Activated naive CD8-positive, alpha-beta T cell treated with anti-CD3 and anti-CD28 coated beads, Interleukin-2, amount 50 U/mL, for 24 hours (primary cell): ENCODE results near the gene A2ML1.
A peak's percentile ranks its signal among the peaks of the same experiment; 100 is the strongest.
"Not testable (repeated sequence)": the region's sequence is repeated elsewhere in the genome, so short reads cannot be mapped to it uniquely, and the experiment has no call there.

Source experiments
- ATAC-seq: fragments of 150-1000 bp; cut with Tn5 transposase; one replicate; pipeline ENCODE4 v1.10.0; 2021
- DNase-seq: peaks from one replicate; pipeline ENCODE4 v3.0.0; 2021
- H3K27ac Mint-ChIP-seq: one replicate; pipeline ENCODE4 v1.8.0; 2021; ENCODE audit warnings: mild to moderate bottlenecking, mixed read lengths
- H3K27me3 Mint-ChIP-seq: one replicate; pipeline ENCODE4 v1.8.0; 2021; ENCODE audit warnings: mixed read lengths
- H3K36me3 Mint-ChIP-seq: one replicate; pipeline ENCODE4 v1.8.0; 2021; ENCODE audit warnings: low read depth, mixed read lengths
- H3K4me1 Mint-ChIP-seq: one replicate; pipeline ENCODE4 v1.8.0; 2021; ENCODE audit warnings: mixed read lengths
- H3K4me3 Mint-ChIP-seq: one replicate; pipeline ENCODE4 v1.8.0; 2021; ENCODE audit warnings: mild to moderate bottlenecking, moderate library complexity, mixed read lengths
- H3K9me3 Mint-ChIP-seq: one replicate; pipeline ENCODE4 v1.8.0; 2021; ENCODE audit warnings: mixed read lengths

The A2ML1 gene

GRCh38 chr12:8855891-8856290 lies 33.5 kb downstream of the A2ML1 start:
- no peak overlapping the region for H3K4me3 Mint-ChIP-seq
- ATAC-seq (no peak), DNase-seq (no peak)
- H3K36me3 Mint-ChIP-seq = no peaks in the 10 kb centered on the region
- no peak overlapping the region for H3K27ac Mint-ChIP-seq
- no peaks in the 10 kb centered on the region for H3K27me3 Mint-ChIP-seq
- no peaks in the 10 kb centered on the region for H3K9me3 Mint-ChIP-seq
- H3K4me1 Mint-ChIP-seq = no peaks in the 10 kb centered on the region

- H3K4me1 Mint-ChIP-seq, H3K9me3 Mint-ChIP-seq, H3K27me3 Mint-ChIP-seq, ATAC-seq, H3K27ac Mint-ChIP-seq, DNase-seq, H3K36me3 Mint-ChIP-seq, H3K4me3 Mint-ChIP-seq: not testable (repeated sequence)
Measured at GRCh38 chr12:8859448-8859847, 37.0 kb downstream of the A2ML1 start.

- H3K9me3 Mint-ChIP-seq = no peaks in the 10 kb centered on the region
- no peak overlapping the region for H3K4me3 Mint-ChIP-seq
- H3K27ac Mint-ChIP-seq = no peak overlapping the region
- peaks cover 2% of the 10 kb centered on the region for H3K27me3 Mint-ChIP-seq
- DNase-seq (peak; percentile 7), ATAC-seq (no peak)
- no peaks in the 10 kb centered on the region for H3K4me1 Mint-ChIP-seq
- H3K36me3 Mint-ChIP-seq = no peaks in the 10 kb centered on the region
Measured at GRCh38 chr12:8860165-8860961, 37.9 kb downstream of the A2ML1 start.

- H3K4me3 Mint-ChIP-seq = no peak overlapping the region
- H3K27me3 Mint-ChIP-seq = peaks cover 2% of the 10 kb centered on the region
- no peaks in the 10 kb centered on the region for H3K9me3 Mint-ChIP-seq
- no peak for DNase-seq
- H3K27ac Mint-ChIP-seq = no peak overlapping the region
- H3K4me1 Mint-ChIP-seq = no peaks in the 10 kb centered on the region
- H3K36me3 Mint-ChIP-seq = no peaks in the 10 kb centered on the region
- ATAC-seq = no peak
Measured at GRCh38 chr12:8866429-8866828, 44.0 kb downstream of the A2ML1 start.

- H3K9me3 Mint-ChIP-seq = no peaks in the 10 kb centered on the region
- H3K4me3 Mint-ChIP-seq = no peak overlapping the region
- no peak for DNase-seq
- no peaks in the 10 kb centered on the region for H3K36me3 Mint-ChIP-seq
- no peak for ATAC-seq
- H3K27ac Mint-ChIP-seq = no peak overlapping the region
- no peaks in the 10 kb centered on the region for H3K4me1 Mint-ChIP-seq
- H3K27me3 Mint-ChIP-seq = peaks cover 2% of the 10 kb centered on the region
Measured at GRCh38 chr12:8867009-8867408, 44.6 kb downstream of the A2ML1 start.

GRCh38 chr12:8867786-8868185 lies 45.4 kb downstream of the A2ML1 start:
- Mint-ChIP-seq H3K27ac (no peak overlapping the region), H3K9me3 (no peaks in the 10 kb centered on the region), H3K27me3 (peaks cover under 1% of the 10 kb centered on the region), H3K36me3 (no peaks in the 10 kb centered on the region), H3K4me1 (no peaks in the 10 kb centered on the region), H3K4me3 (no peak overlapping the region)
- ATAC-seq (no peak), DNase-seq (no peak)

DNA sequence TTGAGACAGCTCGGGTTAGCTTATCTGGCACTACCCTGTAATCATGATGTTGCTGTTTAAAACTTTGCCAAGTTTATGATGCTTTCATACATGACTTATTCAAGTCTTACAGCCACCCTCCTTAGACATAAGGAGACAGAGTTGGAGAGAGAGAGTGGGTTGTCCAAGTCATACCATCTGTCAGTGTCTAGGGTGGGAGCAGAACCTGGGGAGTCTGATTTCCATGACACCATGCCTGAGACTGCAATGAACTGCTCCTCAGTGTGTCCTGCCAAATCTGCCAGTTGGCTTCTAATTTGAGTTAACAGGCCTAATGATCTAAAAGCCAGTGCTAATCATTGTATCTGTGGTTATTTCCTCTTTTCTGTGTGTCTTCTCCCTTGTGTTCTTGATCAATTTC lies 48.2 kb downstream of the A2ML1 start:
- no peak for DNase-seq
- Mint-ChIP-seq H3K9me3 (no peaks in the 10 kb centered on the region), H3K27ac (no peak overlapping the region), H3K27me3 (no peaks in the 10 kb centered on the region), H3K4me3 (no peak overlapping the region), H3K4me1 (no peaks in the 10 kb centered on the region), H3K36me3 (no peaks in the 10 kb centered on the region)
- ATAC-seq = no peak

DNA sequence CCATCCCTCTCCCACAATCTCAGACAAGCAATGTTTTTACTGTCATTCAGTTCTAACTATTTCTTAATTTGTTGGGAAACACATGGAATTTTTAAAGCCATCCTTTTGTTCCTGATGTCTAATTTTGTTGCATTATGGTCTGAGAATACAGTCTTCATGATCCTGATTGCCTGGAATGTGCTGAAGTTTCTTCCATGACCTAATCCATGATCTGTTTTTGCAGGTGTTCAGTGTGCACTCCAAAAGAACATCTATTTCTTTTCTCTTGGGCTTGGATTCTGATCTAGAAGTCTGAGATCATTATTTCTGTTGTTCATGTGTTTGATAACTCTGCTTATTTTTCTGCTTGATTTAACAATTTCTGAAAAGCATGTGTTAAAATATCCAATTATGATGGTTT lies 48.6 kb downstream of the A2ML1 start:
- ATAC-seq = no peak
- Mint-ChIP-seq H3K27ac (no peak overlapping the region), H3K4me1 (no peaks in the 10 kb centered on the region)

DNA sequence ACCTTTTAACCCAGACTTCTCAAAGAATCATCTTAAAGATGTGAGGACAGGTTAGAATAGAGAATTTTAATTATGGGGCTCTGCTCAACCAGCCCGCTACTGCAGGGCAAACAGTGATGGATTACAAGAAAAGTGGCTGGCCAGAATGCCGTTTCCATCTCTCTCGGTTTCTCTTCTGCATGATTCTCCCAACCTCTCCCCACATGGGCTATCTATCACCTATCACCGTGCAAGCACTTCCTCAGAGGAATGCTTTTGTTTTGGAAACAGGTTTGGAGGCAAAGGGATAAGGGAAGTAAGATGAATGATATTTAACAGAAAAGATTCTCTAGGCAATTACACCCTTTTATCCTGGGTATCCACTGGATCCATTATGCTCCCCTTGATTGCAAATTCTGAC lies 54.5 kb downstream of the A2ML1 start:
- no peak overlapping the region for H3K27ac Mint-ChIP-seq
- no peaks in the 10 kb centered on the region for H3K4me1 Mint-ChIP-seq
- H3K27me3 Mint-ChIP-seq = peaks cover 2% of the 10 kb centered on the region
- no peaks in the 10 kb centered on the region for H3K36me3 Mint-ChIP-seq
- H3K4me3 Mint-ChIP-seq = no peak overlapping the region
- DNase-seq (no peak), ATAC-seq (no peak)
- no peaks in the 10 kb centered on the region for H3K9me3 Mint-ChIP-seq

More for the DNA sequence above, 48.6 kb downstream of the A2ML1 start:
- H3K36me3 Mint-ChIP-seq = no peaks in the 10 kb centered on the region
- no peaks in the 10 kb centered on the region for H3K9me3 Mint-ChIP-seq
- DNase-seq = no peak
- no peak overlapping the region for H3K4me3 Mint-ChIP-seq
- peaks cover 2% of the 10 kb centered on the region for H3K27me3 Mint-ChIP-seq

DNA sequence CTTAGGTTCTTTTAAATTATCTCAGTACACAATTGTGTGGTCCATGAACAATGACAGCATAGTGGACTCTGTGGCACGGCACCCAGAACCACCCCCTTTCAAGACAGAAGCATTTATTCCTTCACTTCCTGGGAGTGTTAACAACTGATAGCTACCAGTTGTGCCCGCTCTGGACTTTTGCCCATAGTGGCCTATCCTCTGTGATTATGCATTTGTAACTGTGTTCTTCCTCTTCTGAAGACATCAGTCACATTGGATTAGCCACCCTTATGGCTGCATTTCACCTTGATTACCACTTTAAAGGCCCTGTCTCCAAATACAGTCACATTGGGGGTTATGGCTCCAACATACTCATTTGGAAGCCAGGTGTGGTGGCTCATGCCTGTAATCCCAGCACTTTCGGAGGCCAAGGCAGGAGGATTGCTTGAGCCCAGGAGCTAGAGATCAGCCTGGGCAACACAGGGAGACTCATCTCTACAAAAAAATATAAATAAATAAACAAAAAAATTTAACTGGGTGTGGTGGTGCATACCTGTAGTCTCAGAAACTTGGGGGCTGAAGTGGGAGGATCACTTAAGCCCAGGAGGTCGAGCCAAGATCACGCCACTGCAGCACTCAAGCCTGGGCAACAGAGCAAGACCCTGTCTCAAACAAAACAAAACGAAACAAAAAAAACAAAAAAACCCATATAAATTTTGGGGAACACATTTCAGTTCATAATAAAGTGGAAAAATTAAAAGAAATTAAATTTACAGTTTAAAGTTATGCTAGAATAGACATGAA lies 64.3 kb downstream of the A2ML1 start:
- no peak for DNase-seq
- H3K27me3 Mint-ChIP-seq = no peaks in the 10 kb centered on the region
- no peaks in the 10 kb centered on the region for H3K36me3 Mint-ChIP-seq
- H3K27ac Mint-ChIP-seq = no peak overlapping the region
- H3K4me1 Mint-ChIP-seq = peaks cover 5% of the 10 kb centered on the region
- no peak for ATAC-seq
- no peaks in the 10 kb centered on the region for H3K9me3 Mint-ChIP-seq
- no peak overlapping the region for H3K4me3 Mint-ChIP-seq

DNA sequence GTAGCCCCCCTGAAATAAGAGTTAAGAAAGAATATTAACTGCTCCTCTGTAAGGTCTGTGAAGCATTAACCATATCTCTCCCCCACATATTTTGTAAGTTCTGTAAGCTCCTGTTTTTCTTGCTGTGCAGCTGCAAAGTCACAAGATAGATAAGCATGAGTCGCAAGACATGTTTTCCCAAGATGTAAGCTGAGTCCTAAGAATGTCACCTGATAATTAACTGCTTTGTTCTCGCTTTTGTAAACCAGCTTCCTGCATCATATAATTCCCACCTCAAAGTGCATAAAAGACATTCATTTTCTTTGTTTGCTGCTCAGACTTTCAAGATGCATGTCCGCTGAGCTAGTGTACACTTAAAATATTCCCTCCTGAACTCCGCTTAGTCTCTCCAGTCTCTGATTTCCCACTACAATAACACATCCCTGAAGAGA lies 64.9 kb downstream of the A2ML1 start:
- Mint-ChIP-seq H3K36me3 (no peaks in the 10 kb centered on the region), H3K9me3 (no peaks in the 10 kb centered on the region), H3K4me1 (peaks cover 5% of the 10 kb centered on the region), H3K27ac (no peak overlapping the region), H3K27me3 (no peaks in the 10 kb centered on the region), H3K4me3 (no peak overlapping the region)
- ATAC-seq (no peak), DNase-seq (no peak)

DNA sequence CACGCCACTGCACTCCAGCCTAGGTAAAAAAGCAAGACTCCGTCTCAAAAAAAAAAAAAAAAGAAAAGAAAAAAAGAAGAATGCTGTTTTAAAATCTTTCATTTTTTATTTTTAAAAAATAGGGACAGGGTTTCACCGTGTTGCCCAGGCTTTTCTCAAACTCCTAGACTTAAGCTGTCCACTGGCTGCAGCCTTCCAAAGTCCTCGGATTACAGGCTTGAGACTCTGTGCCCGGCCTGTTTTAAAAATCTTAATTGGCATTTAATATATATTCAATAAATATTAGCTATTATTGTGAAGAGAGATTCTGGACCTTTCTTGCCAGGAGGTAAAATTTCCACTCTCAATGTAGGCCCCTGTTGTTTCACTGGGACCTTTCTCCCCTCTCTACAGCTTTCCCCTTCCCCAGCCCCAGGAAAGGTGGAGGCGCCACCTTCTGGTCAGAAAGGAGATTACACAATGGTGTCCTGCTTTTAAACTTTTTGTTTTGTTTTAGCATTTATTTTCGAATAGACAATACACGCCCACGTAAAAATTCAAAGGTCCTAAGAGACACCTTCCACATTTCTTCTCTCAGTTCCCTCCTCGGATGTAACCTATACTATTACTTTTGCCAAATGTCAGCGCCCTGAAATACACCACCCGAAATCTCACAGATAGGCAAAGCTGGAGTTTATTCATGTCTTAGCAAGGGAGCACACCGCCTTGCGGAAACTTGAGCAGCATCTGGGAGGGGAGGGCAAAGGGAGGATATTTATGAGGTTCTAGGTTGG lies 68.1 kb downstream of the A2ML1 start:
- peak; percentile 75 for DNase-seq
- Mint-ChIP-seq H3K4me1 (peaks cover 12% of the 10 kb centered on the region), H3K36me3 (no peaks in the 10 kb centered on the region), H3K27ac (peak overlapping the region; percentile 52), H3K9me3 (no peaks in the 10 kb centered on the region), H3K27me3 (no peaks in the 10 kb centered on the region), H3K4me3 (peak overlapping the region; percentile 82)
- peak; percentile 69 for ATAC-seq

- no peak for DNase-seq
- no peak for ATAC-seq
- H3K4me1 Mint-ChIP-seq = peaks cover 14% of the 10 kb centered on the region
Measured at GRCh38 chr12:8891976-8892375, 69.6 kb downstream of the A2ML1 start.

DNA sequence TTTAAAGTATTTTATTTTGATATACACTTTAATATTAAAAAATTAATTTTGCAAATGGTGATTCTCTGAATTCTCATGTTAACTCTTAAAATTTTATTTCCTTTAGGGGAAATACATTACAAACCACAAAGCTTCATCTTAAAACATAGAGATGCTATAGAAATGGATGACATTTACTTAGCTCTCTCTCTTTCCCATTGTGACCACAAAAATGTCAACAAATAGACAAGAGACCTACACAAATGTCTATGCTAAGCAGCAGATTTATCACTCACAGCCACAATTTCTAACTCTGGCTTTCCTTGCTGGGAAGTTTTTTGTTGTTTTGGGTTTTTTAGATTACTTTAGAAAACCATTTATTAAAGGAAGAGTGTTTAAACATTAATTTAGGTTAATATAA lies 72.0 kb downstream of the A2ML1 start:
- H3K27ac Mint-ChIP-seq = no peak overlapping the region
- DNase-seq (no peak), ATAC-seq (peak; percentile 66)
- H3K4me3 Mint-ChIP-seq = no peak overlapping the region
- H3K9me3 Mint-ChIP-seq = no peaks in the 10 kb centered on the region
- H3K4me1 Mint-ChIP-seq = peaks cover 14% of the 10 kb centered on the region
- H3K36me3 Mint-ChIP-seq = no peaks in the 10 kb centered on the region
- H3K27me3 Mint-ChIP-seq = no peaks in the 10 kb centered on the region

More at GRCh38 chr12:8891976-8892375, 69.6 kb downstream of the A2ML1 start:
- Mint-ChIP-seq H3K27ac (no peak overlapping the region), H3K9me3 (no peaks in the 10 kb centered on the region), H3K36me3 (no peaks in the 10 kb centered on the region), H3K4me3 (no peak overlapping the region), H3K27me3 (no peaks in the 10 kb centered on the region)
